H9 (cell line): ENCODE data around the gene SMAD6. TPM values are rescaled to one million over a fixed set of nuclear protein-coding genes. Genes with fewer than 3 reads are reported as not detected.

Experiments used
- DNase-seq: peaks from one replicate; pipeline ENCODE4 v3.0.0-alpha.2; 2017
- H2AFZ ChIP-seq: one replicate; pipeline ENCODE4 v1.6.1; 2013; ENCODE audit warnings: mild to moderate bottlenecking, low read length, control low read depth, moderate library complexity
- H2AK5ac ChIP-seq: 2 replicates; pipeline ENCODE4 v1.6.1; 2013; ENCODE audit warnings: low read length, control low read depth, mixed read lengths; ENCODE audit not compliant: insufficient read length
- H2BK120ac ChIP-seq: one replicate; pipeline ENCODE4 v1.6.1; 2013; ENCODE audit warnings: low read depth, mild to moderate bottlenecking, low read length, control low read depth, inconsistent platforms; ENCODE audit not compliant: poor library complexity, severe bottlenecking
- H2BK12ac ChIP-seq: 2 replicates; pipeline ENCODE4 v1.6.1; 2013; ENCODE audit warnings: low read length, control low read depth, mixed read lengths, low read depth; ENCODE audit not compliant: insufficient read length
- H2BK15ac ChIP-seq: 2 replicates; pipeline ENCODE4 v1.6.1; 2013; ENCODE audit warnings: low read depth, low read length, control low read depth
- H2BK20ac ChIP-seq: one replicate; pipeline ENCODE4 v1.6.1; 2013; ENCODE audit warnings: low read depth, mild to moderate bottlenecking, low read length, control low read depth, inconsistent platforms; ENCODE audit not compliant: poor library complexity, severe bottlenecking
- H2BK5ac ChIP-seq: 2 replicates; pipeline ENCODE4 v1.6.1; 2013; ENCODE audit warnings: low read length, control low read depth, mixed read lengths; ENCODE audit not compliant: insufficient read length
- H3K14ac ChIP-seq: 2 replicates; pipeline ENCODE4 v1.6.1; 2013; ENCODE audit warnings: low read length, control low read depth; ENCODE audit not compliant: insufficient read depth
- H3K18ac ChIP-seq: 2 replicates; pipeline ENCODE4 v1.6.1; 2013; ENCODE audit warnings: low read depth, mild to moderate bottlenecking, mixed read lengths, low read length, control low read depth; ENCODE audit not compliant: insufficient read length
- H3K23ac ChIP-seq: 2 replicates; pipeline ENCODE4 v1.6.1; 2013; ENCODE audit warnings: low read length, control low read depth, mixed read lengths, low read depth; ENCODE audit not compliant: insufficient read length
- H3K23me2 ChIP-seq: 2 replicates; pipeline ENCODE4 v1.6.1; 2013; ENCODE audit warnings: low read depth, mild to moderate bottlenecking, mixed read lengths, low read length, control low read depth; ENCODE audit not compliant: insufficient read length, poor library complexity, severe bottlenecking
- H3K27ac ChIP-seq: 2 replicates; pipeline ENCODE4 v1.5.1; 2013; ENCODE audit warnings: low read length, control low read depth, mixed read lengths, low read depth; ENCODE audit not compliant: insufficient read length
- H3K27me3 ChIP-seq: 2 replicates; pipeline ENCODE4 v1.6.1; 2013; ENCODE audit warnings: low read length, control low read depth, inconsistent platforms; ENCODE audit not compliant: insufficient read depth
- H3K4ac ChIP-seq: 2 replicates; pipeline ENCODE4 v1.6.1; 2013; ENCODE audit warnings: low read depth, mild to moderate bottlenecking, control low read depth, inconsistent platforms, low read length, moderate library complexity
- H3K4me1 ChIP-seq: 2 replicates; pipeline ENCODE4 v1.6.1; 2013; ENCODE audit warnings: low read length, control low read depth, inconsistent platforms; ENCODE audit not compliant: insufficient read depth
- H3K4me2 ChIP-seq: 2 replicates; pipeline ENCODE4 v1.6.1; 2013; ENCODE audit warnings: low read length, control low read depth, mixed read lengths; ENCODE audit not compliant: insufficient read length, insufficient read depth
- H3K56ac ChIP-seq: 2 replicates; pipeline ENCODE4 v1.6.1; 2013; ENCODE audit warnings: low read depth, mild to moderate bottlenecking, mixed read lengths, low read length, control low read depth; ENCODE audit not compliant: insufficient read length
- H3K79me1 ChIP-seq: 2 replicates; pipeline ENCODE4 v1.6.1; 2013; ENCODE audit warnings: low read depth, mild to moderate bottlenecking, moderate library complexity, low read length, control low read depth, inconsistent platforms; ENCODE audit not compliant: insufficient read depth, poor library complexity, severe bottlenecking
- H3K79me2 ChIP-seq: 2 replicates; pipeline ENCODE4 v1.6.1; 2013; ENCODE audit warnings: low read length, control low read depth, inconsistent platforms; ENCODE audit not compliant: insufficient read depth
- H3K9ac ChIP-seq: 2 replicates; pipeline ENCODE4 v1.6.1; 2013; ENCODE audit warnings: low read length, control low read depth, mixed read lengths; ENCODE audit not compliant: insufficient read length; ENCODE audit errors: extremely low read depth
- H3K9me3 ChIP-seq: one replicate; pipeline ENCODE4 v1.6.1; 2013; ENCODE audit warnings: low read depth, low read length, inconsistent platforms; ENCODE audit not compliant: control insufficient read depth
- H3T11ph ChIP-seq: one replicate; pipeline ENCODE4 v1.6.1; 2013; ENCODE audit warnings: mild to moderate bottlenecking, low read length, control low read depth, inconsistent platforms
- H4K20me1 ChIP-seq: one replicate; pipeline ENCODE4 v1.6.1; 2013; ENCODE audit not compliant: control insufficient read depth, insufficient read length, insufficient read depth
- H4K5ac ChIP-seq: 2 replicates; pipeline ENCODE4 v1.6.1; 2013; ENCODE audit warnings: low read depth, mild to moderate bottlenecking, mixed read lengths, low read length, control low read depth; ENCODE audit not compliant: insufficient read length
- H4K8ac ChIP-seq: replicated peaks from 2 replicates; pipeline ENCODE4 v1.6.1; 2013; ENCODE audit warnings: low read length, control low read depth, mixed read lengths, low read depth; ENCODE audit not compliant: insufficient read length
- H4K91ac ChIP-seq: 2 replicates; pipeline ENCODE4 v1.6.1; 2013; ENCODE audit warnings: low read depth, mild to moderate bottlenecking, moderate library complexity, mixed read lengths, low read length, control low read depth; ENCODE audit not compliant: insufficient read length
- H3K27ac Mint-ChIP-seq, 3 experiments: 2 replicates in 2 of 3; 3 replicates in 1 of 3; pipeline ENCODE4 v1.8.0; 2020 to 2021; ENCODE audit warnings: mixed read lengths in 3 of 3, mild to moderate bottlenecking in 1 of 3, moderate library complexity in 1 of 3
- H3K27me3 Mint-ChIP-seq: 2 replicates; pipeline ENCODE4 v1.8.0; 2021; ENCODE audit warnings: low read depth, mild to moderate bottlenecking, moderate library complexity, mixed read lengths
- H3K36me3 Mint-ChIP-seq, 3 experiments: 2 replicates in 2 of 3; 3 replicates in 1 of 3; pipeline ENCODE4 v1.8.0; 2020 to 2021; ENCODE audit warnings: low read depth in 3 of 3, mixed read lengths in 3 of 3; ENCODE audit not compliant: insufficient read depth in 1 of 3
- H3K4me1 Mint-ChIP-seq, 2 experiments: 2 replicates each; pipeline ENCODE4 v1.8.0; 2020; ENCODE audit warnings: mixed read lengths in 2 of 2
- H3K4me3 Mint-ChIP-seq, 2 experiments: 2 replicates in 1 of 2; 3 replicates in 1 of 2; pipeline ENCODE4 v1.8.0; 2020 to 2021; ENCODE audit warnings: mild to moderate bottlenecking in 2 of 2, mixed read lengths in 2 of 2, moderate library complexity in 1 of 2
- H3K9me3 Mint-ChIP-seq, 2 experiments: 2 replicates in 1 of 2; 3 replicates in 1 of 2; pipeline ENCODE4 v1.8.0; 2020; ENCODE audit warnings: mild to moderate bottlenecking in 2 of 2, mixed read lengths in 2 of 2, moderate library complexity in 1 of 2
- CTCF ChIP-seq: fragments of 200-600 bp; sonication (generic); conservative IDR thresholded peaks from 3 replicates; pipeline ENCODE4 v1.8.0; 2021; ENCODE audit warnings: antibody characterized with exemption, mild to moderate bottlenecking
- WGBS: extraction: QIAGEN DNeasy Blood & Tissue Kit; methylation state at CpG from one replicate; pipeline ENCODE4 v1.1.7; 2013; ENCODE audit warnings: missing lambda C conversion rate, low lambda C conversion rate, mixed read lengths; ENCODE audit not compliant: insufficient read length; ENCODE audit errors: extremely low coverage; 5-methylcytosine and 5-hydroxymethylcytosine counted together
- total RNA-seq: library from RNA; stranded (reverse); gene quantifications from 2 replicates; pipeline ENCODE4 v1.2.1, GENCODE V29; 2021

Gene SMAD6
- total RNA-seq, 1 experiment from 2014 or later: 6.0 TPM

GRCh38 chr15:66701422-66702034, 508 bp upstream of the SMAD6 start:
- no peak overlapping the region for H3K9ac ChIP-seq
- no CpG with 5 or more reads among the region's 48 CpGs for WGBS

More at GRCh38 chr15:66701422-66702034, 508 bp upstream of the SMAD6 start:
- H3K36me3 Mint-ChIP-seq: peaks cover 0 to 6% (median 0%) of the 10 kb centered on the region in 3 experiments; a peak in 3 of 7 replicates
- Histone ChIP-seq H4K5ac (no peak overlapping the region), H2AK5ac (no peak overlapping the region), H3K23ac (no peak overlapping the region), H3K79me2 (no peaks in the 10 kb centered on the region), H4K20me1 (no peaks in the 10 kb centered on the region), H3K27me3 (peaks cover 14% of the 10 kb centered on the region), H2BK15ac (no peak overlapping the region), H3K56ac (no peak overlapping the region), H3K4me2 (peak overlapping the region; percentile 85), H3T11ph (no peak overlapping the region), H4K91ac (no peak overlapping the region), H3K14ac (no peak overlapping the region), H3K4ac (no peak overlapping the region), H2AFZ (no peak overlapping the region), H2BK20ac (no peak overlapping the region), H4K8ac (no peak overlapping the region), H2BK120ac (no peak overlapping the region), H2BK12ac (no peak overlapping the region), H3K9me3 (no peaks in the 10 kb centered on the region), H3K23me2 (peaks cover 22% of the 10 kb centered on the region), H2BK5ac (no peak overlapping the region), H3K18ac (no peak overlapping the region), H3K4me1 (0 out of 2 replicates have a peak, but pooled peaks cover 2% of the 10 kb centered on the region), H3K79me1 (no peaks in the 10 kb centered on the region), H3K27ac (no peak overlapping the region)
- peak overlapping the region; percentile 79 to 93 for H3K4me3 Mint-ChIP-seq
- peaks cover 27% of the 10 kb centered on the region for H3K27me3 Mint-ChIP-seq
- peak overlapping the region in 2 of 3 experiments; percentile 72 to 94; a peak in 4 of 7 replicates for H3K27ac Mint-ChIP-seq
- peaks cover 28 to 42% of the 10 kb centered on the region in 2 experiments for H3K4me1 Mint-ChIP-seq
- peaks cover 0 to 1% of the 10 kb centered on the region in 2 experiments; a peak in 2 of 5 replicates for H3K9me3 Mint-ChIP-seq
- no peak for TF ChIP-seq CTCF
- peak; percentile 60 for DNase-seq
